Measurements from ENCODE around the gene APEH. TPM values are rescaled to one million over a fixed set of nuclear protein-coding genes. Genes with fewer than 3 reads are reported as not detected.

The APEH gene
- total RNA-seq (87.5 and 96.2 TPM in 2 replicates), polyA plus RNA-seq (60.1 and 79.4 TPM in 2 replicates), polyA minus RNA-seq (95.3 and 102 TPM in 2 replicates)
- 89.7 TPM for total RNA-seq (2013)

GRCh38 chr3:49673715-49674496 lies at the start of gene APEH:
APEH (plus strand) TSS chr3:49674351; CDS start chr3:49674402, 51 bp downstream.
- Histone ChIP-seq H3K27ac (ENCODE audit: low read length in 2 of 2) (peak within 1 kb of the TSS; percentile 86 to 94), H3K36me3 (replicated peaks in 1 of 2; ENCODE audit: control extremely low read depth in 1 of 2, control insufficient read depth in 1 of 2, extremely low read depth in 1 of 2, insufficient read depth in 2 of 2, low read length in 1 of 2) (peaks cover 0 to 31% of the 10 kb centered on the region in 2 experiments), H4K20me1 (ENCODE audit: control insufficient read depth, insufficient read depth, low read length, poor library complexity, severe bottlenecking) (peaks cover 22% of the 10 kb centered on the region), H3K4me3 (ENCODE audit: control extremely low read depth in 1 of 5, extremely low read depth in 1 of 5, insufficient read depth in 1 of 5, low read depth in 2 of 5, low read length in 4 of 5) (peak within 1 kb of the TSS; percentile 51 to 84 (median 73)), H3K4me2 (replicated peaks; ENCODE audit: low read depth, low read length, poor library complexity, severe bottlenecking) (peak within 1 kb of the TSS; percentile 92), H3K27me3 (replicated peaks in 1 of 4; ENCODE audit: control extremely low read depth in 1 of 4, control insufficient read depth in 3 of 4, insufficient read depth in 4 of 4, low read length in 3 of 4) (no peaks in the 10 kb centered on the region), H3K79me2 (ENCODE audit: control insufficient read depth, insufficient read depth, low read length) (peaks cover 20% of the 10 kb centered on the region), H2AFZ (ENCODE audit: insufficient read depth, low read depth, low read length, poor library complexity, severe bottlenecking) (peak within 1 kb of the TSS; percentile 92), H3K4me1 (ENCODE audit: control insufficient read depth in 2 of 2, insufficient read depth in 2 of 2, low read length in 2 of 2) (peaks cover 13 to 18% of the 10 kb centered on the region in 2 donors), H3K9me3 (ENCODE audit: control extremely low read depth in 1 of 3, control insufficient read depth in 2 of 3, insufficient read depth in 1 of 3, low read length in 2 of 3) (peaks cover 0 to 5% (median 0%) of the 10 kb centered on the region in 3 donors), H3K9ac (ENCODE audit: low read length) (peak within 1 kb of the TSS; percentile 77)
- Mint-ChIP-seq H3K27ac (peak within 1 kb of the TSS; percentile 98), H3K4me1 (peaks cover 30% of the 10 kb centered on the region), H3K4me3 (peak within 1 kb of the TSS; percentile 99), H3K27me3 (no peaks in the 10 kb centered on the region), H3K9me3 (ENCODE audit: insufficient read depth) (no peaks in the 10 kb centered on the region)
- DNase-seq (peak; percentile 98), ATAC-seq (ENCODE audit: low read depth) (peak; percentile 88)
- ChIA-PET POLR2A (no interaction called here), CTCF (interaction anchor here (1.9 to 5.0 kb wide), 2 partner anchors 134 kb away, joined by 6 to 161 read pairs; no protein-coding TSS in a partner anchor)
- intact Hi-C loops (cut with micrococcal nuclease), result loop anchor here (1.0 to 5.0 kb wide), 12 partner anchors 15 to 580 kb away; partner anchors contain the start of genes AMIGO3, DAG1, GNAI2 and IP6K1
- no peak for TF ChIP-seq EZH2 (IDR thresholded peaks at IDR 0.05; ENCODE audit: borderline replicate concordance, insufficient read depth, low read depth, low read length, poor library complexity, severe bottlenecking)
- no peak for TF ChIP-seq CTCF (IDR thresholded peaks at IDR 0.05)
- WGBS (ENCODE audit: insufficient coverage), result under 1% methylated on average over 70 of the region's 71 CpGs

- Mint-ChIP-seq H3K27me3 (peaks cover 13% of the 10 kb centered on the region), H3K4me3 (no peak overlapping the region), H3K9me3 (ENCODE audit: insufficient read depth) (no peaks in the 10 kb centered on the region), H3K4me1 (no peaks in the 10 kb centered on the region), H3K27ac (no peak overlapping the region)
- Histone ChIP-seq H3K9ac (ENCODE audit: low read length) (no peak overlapping the region), H3K4me3 (ENCODE audit: control extremely low read depth in 1 of 5, extremely low read depth in 1 of 5, insufficient read depth in 1 of 5, low read depth in 2 of 5, low read length in 4 of 5) (no peak overlapping the region), H3K4me1 (ENCODE audit: control insufficient read depth in 2 of 2, insufficient read depth in 2 of 2, low read length in 2 of 2) (no peaks in the 10 kb centered on the region), H3K27ac (ENCODE audit: low read length in 2 of 2) (no peak overlapping the region), H4K20me1 (ENCODE audit: control insufficient read depth, insufficient read depth, low read length, poor library complexity, severe bottlenecking) (no peaks in the 10 kb centered on the region), H3K36me3 (replicated peaks in 1 of 2; ENCODE audit: control extremely low read depth in 1 of 2, control insufficient read depth in 1 of 2, extremely low read depth in 1 of 2, insufficient read depth in 2 of 2, low read length in 1 of 2) (no peaks in the 10 kb centered on the region), H2AFZ (ENCODE audit: insufficient read depth, low read depth, low read length, poor library complexity, severe bottlenecking) (no peak overlapping the region), H3K4me2 (replicated peaks; ENCODE audit: low read depth, low read length, poor library complexity, severe bottlenecking) (no peak overlapping the region), H3K27me3 (replicated peaks in 1 of 4; ENCODE audit: control extremely low read depth in 1 of 4, control insufficient read depth in 3 of 4, insufficient read depth in 4 of 4, low read length in 3 of 4) (peaks cover 0 to 5% (median 1%) of the 10 kb centered on the region in 4 experiments), H3K9me3 (ENCODE audit: control extremely low read depth in 1 of 3, control insufficient read depth in 2 of 3, insufficient read depth in 1 of 3, low read length in 2 of 3) (no peaks in the 10 kb centered on the region), H3K79me2 (ENCODE audit: control insufficient read depth, insufficient read depth, low read length) (no peaks in the 10 kb centered on the region)
- no peak for TF ChIP-seq CTCF (IDR thresholded peaks at IDR 0.05)
- no peak for TF ChIP-seq EZH2 (IDR thresholded peaks at IDR 0.05; ENCODE audit: borderline replicate concordance, insufficient read depth, low read depth, low read length, poor library complexity, severe bottlenecking)
- intact Hi-C loops (cut with micrococcal nuclease), result no loop called here
- no peak for DNase-seq
- 96% methylated on average over 13 of the region's 13 CpGs for WGBS (ENCODE audit: insufficient coverage)
- no peak for ATAC-seq (ENCODE audit: low read depth)
- POLR2A ChIA-PET, result no interaction called here
- CTCF ChIA-PET, result no interaction called here
Observed at GRCh38 chr3:49625071-49625470, 49.1 kb upstream of the APEH start.

Measured in B cell (primary cell).